Measurements from ENCODE around the gene PLXNA4. TPM values are rescaled to one million over a fixed set of nuclear protein-coding genes. Genes with fewer than 3 reads are reported as not detected.

PLXNA4 gene
- total and polyA plus RNA-seq, 2 experiments from 2014 or later = 0.08 to 0.80 TPM

GRCh38 chr7:132115028-132115427 is 461.2 kb downstream of the PLXNA4 start:
- DNase-seq (ENCODE audit: low spot score) = no peak
- no peak for TF ChIP-seq STAT1 (IDR thresholded peaks at IDR 0.05; ENCODE audit: unreplicated experiment)
- no peak for TF ChIP-seq CREB1 (CRISPR knock-in tag; IDR thresholded peaks at IDR 0.05; ENCODE audit: low read depth)
- no peak for TF ChIP-seq CTCF (conservative IDR thresholded peaks at IDR 0.05; ENCODE audit: low read depth in 2 of 2)
- TF ChIP-seq NANOG (IDR thresholded peaks at IDR 0.05; ENCODE audit: borderline replicate concordance) = no peak
- no peak for TF ChIP-seq REST (IDR thresholded peaks at IDR 0.05; ENCODE audit: unreplicated experiment)
- TF ChIP-seq, protein P1, sequence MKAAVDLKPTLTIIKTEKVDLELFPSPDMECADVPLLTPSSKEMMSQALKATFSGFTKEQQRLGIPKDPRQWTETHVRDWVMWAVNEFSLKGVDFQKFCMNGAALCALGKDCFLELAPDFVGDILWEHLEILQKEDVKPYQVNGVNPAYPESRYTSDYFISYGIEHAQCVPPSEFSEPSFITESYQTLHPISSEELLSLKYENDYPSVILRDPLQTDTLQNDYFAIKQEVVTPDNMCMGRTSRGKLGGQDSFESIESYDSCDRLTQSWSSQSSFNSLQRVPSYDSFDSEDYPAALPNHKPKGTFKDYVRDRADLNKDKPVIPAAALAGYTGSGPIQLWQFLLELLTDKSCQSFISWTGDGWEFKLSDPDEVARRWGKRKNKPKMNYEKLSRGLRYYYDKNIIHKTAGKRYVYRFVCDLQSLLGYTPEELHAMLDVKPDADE (IDR thresholded peaks at IDR 0.05) = no peak
- no peak for TF ChIP-seq POLR2AphosphoS5 (IDR thresholded peaks at IDR 0.05; ENCODE audit: low read depth)
- no peak for TF ChIP-seq ZNF114 (CRISPR knock-in tag; IDR thresholded peaks at IDR 0.05)
- TF ChIP-seq, protein P2, sequence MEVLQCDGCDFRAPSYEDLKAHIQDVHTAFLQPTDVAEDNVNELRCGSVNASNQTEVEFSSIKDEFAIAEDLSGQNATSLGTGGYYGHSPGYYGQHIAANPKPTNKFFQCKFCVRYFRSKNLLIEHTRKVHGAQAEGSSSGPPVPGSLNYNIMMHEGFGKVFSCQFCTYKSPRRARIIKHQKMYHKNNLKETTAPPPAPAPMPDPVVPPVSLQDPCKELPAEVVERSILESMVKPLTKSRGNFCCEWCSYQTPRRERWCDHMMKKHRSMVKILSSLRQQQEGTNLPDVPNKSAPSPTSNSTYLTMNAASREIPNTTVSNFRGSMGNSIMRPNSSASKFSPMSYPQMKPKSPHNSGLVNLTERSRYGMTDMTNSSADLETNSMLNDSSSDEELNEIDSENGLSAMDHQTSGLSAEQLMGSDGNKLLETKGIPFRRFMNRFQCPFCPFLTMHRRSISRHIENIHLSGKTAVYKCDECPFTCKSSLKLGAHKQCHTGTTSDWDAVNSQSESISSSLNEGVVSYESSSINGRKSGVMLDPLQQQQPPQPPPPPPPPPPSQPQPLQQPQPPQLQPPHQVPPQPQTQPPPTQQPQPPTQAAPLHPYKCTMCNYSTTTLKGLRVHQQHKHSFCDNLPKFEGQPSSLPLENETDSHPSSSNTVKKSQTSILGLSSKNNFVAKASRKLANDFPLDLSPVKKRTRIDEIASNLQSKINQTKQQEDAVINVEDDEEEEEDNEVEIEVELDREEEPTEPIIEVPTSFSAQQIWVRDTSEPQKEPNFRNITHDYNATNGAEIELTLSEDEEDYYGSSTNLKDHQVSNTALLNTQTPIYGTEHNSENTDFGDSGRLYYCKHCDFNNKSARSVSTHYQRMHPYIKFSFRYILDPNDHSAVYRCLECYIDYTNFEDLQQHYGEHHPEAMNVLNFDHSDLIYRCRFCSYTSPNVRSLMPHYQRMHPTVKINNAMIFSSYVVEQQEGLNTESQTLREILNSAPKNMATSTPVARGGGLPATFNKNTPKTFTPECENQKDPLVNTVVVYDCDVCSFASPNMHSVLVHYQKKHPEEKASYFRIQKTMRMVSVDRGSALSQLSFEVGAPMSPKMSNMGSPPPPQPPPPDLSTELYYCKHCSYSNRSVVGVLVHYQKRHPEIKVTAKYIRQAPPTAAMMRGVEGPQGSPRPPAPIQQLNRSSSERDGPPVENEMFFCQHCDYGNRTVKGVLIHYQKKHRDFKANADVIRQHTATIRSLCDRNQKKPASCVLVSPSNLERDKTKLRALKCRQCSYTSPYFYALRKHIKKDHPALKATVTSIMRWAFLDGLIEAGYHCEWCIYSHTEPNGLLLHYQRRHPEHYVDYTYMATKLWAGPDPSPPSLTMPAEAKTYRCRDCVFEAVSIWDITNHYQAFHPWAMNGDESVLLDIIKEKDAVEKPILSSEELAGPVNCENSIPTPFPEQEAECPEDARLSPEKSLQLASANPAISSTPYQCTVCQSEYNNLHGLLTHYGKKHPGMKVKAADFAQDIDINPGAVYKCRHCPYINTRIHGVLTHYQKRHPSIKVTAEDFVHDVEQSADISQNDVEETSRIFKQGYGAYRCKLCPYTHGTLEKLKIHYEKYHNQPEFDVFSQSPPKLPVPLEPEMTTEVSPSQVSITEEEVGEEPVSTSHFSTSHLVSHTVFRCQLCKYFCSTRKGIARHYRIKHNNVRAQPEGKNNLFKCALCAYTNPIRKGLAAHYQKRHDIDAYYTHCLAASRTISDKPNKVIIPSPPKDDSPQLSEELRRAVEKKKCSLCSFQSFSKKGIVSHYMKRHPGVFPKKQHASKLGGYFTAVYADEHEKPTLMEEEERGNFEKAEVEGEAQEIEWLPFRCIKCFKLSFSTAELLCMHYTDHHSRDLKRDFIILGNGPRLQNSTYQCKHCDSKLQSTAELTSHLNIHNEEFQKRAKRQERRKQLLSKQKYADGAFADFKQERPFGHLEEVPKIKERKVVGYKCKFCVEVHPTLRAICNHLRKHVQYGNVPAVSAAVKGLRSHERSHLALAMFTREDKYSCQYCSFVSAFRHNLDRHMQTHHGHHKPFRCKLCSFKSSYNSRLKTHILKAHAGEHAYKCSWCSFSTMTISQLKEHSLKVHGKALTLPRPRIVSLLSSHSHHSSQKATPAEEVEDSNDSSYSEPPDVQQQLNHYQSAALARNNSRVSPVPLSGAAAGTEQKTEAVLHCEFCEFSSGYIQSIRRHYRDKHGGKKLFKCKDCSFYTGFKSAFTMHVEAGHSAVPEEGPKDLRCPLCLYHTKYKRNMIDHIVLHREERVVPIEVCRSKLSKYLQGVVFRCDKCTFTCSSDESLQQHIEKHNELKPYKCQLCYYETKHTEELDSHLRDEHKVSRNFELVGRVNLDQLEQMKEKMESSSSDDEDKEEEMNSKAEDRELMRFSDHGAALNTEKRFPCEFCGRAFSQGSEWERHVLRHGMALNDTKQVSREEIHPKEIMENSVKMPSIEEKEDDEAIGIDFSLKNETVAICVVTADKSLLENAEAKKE (CRISPR knock-in tag; IDR thresholded peaks at IDR 0.05) = no peak
- TF ChIP-seq EZH2phosphoT487 (IDR thresholded peaks at IDR 0.05; ENCODE audit: unreplicated experiment) = no peak
- no peak for TF ChIP-seq JUNB (IDR thresholded peaks at IDR 0.05; ENCODE audit: unreplicated experiment)
- TF ChIP-seq ZNF331 (CRISPR knock-in tag; IDR thresholded peaks at IDR 0.05; ENCODE audit: low read depth) = no peak
- TF ChIP-seq EZH2 (IDR thresholded peaks at IDR 0.05; ENCODE audit: low read depth, unreplicated experiment) = no peak
- peaks cover 7% of the 10 kb centered on the region for H3K4me1 Mint-ChIP-seq

More at GRCh38 chr7:132115028-132115427, 461.2 kb downstream of the PLXNA4 start:
- ATAC-seq = no peak
- no peak overlapping the region for H3K27ac Mint-ChIP-seq
- no peaks in the 10 kb centered on the region for H3K9me2 ChIP-seq (ENCODE audit: insufficient read depth)
- H3K4me3 ChIP-seq = no peak overlapping the region
- no peaks in the 10 kb centered on the region for H3K36me3 Mint-ChIP-seq (ENCODE audit: low read depth)
- no peak overlapping the region for H3K4me3 Mint-ChIP-seq
- H3F3A ChIP-seq (replicated peaks; ENCODE audit: low read depth) = no peaks in the 10 kb centered on the region
- H2AFZ ChIP-seq = no peak overlapping the region; the same call in 1 of the 2 replicates
- no peaks in the 10 kb centered on the region for H3K79me2 ChIP-seq (replicated peaks; ENCODE audit: insufficient read depth)
- no peak overlapping the region for H3K27ac ChIP-seq (ENCODE audit: low read depth)
- H3K4me2 ChIP-seq = no peak overlapping the region
- peaks cover 3% of the 10 kb centered on the region for H3K27me3 Mint-ChIP-seq (ENCODE audit: insufficient read depth, low read depth, poor library complexity)
- H3K4me1 ChIP-seq (ENCODE audit: insufficient read depth) = no peaks in the 10 kb centered on the region
- no peaks in the 10 kb centered on the region for H3K9me3 Mint-ChIP-seq
- H3K36me3 ChIP-seq (ENCODE audit: insufficient read depth) = no peaks in the 10 kb centered on the region
- no peaks in the 10 kb centered on the region for H3K27me3 ChIP-seq (ENCODE audit: insufficient read depth)
- no peaks in the 10 kb centered on the region for H4K20me1 ChIP-seq (replicated peaks; ENCODE audit: insufficient read depth)

Data from GM23338 (cell line).